Measurements from ENCODE around the gene SNUPN. TPM values are rescaled to one million over a fixed set of nuclear protein-coding genes. Genes with fewer than 3 reads are reported as not detected.
"Not testable (repeated sequence)": the region's sequence is repeated elsewhere in the genome, so short reads cannot be mapped to it uniquely, and the experiment has no call there.

Gene SNUPN
- polyA plus RNA-seq, 1 experiment: 25.4 TPM

DNA sequence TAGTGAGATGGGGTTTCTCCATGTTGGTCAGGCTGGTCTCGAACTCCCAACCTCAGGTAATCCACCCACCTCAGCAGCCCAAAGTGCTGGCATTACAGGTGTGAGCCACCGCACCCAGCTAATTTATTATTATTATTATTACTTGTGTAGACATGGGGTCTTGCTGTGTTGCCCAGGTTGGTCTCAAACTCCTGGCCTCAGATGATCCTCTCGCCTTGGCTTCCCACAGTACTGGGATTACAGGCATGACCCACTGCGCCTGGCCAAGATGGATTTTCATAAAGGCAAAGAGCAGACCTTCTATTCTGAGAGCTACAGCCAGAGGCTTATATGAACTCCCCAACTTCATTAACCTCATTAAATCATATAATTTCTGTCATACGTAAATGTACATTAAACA is 63.6 kb downstream of the SNUPN start:
- Histone ChIP-seq H3K4me3 (ENCODE audit: low read depth, low read length) (no peak overlapping the region), H3K27me3 (ENCODE audit: control insufficient read depth, insufficient read depth, low read length) (no peaks in the 10 kb centered on the region), H3K36me3 (ENCODE audit: control insufficient read depth, insufficient read depth, low read length) (no peaks in the 10 kb centered on the region)
- ChIA-PET POLR2A (no interaction called here), CTCF (interaction anchor here (0.6 kb wide), 2 partner anchors 32 to 1858 kb away, joined by 3 read pairs; no protein-coding TSS in a partner anchor)
- no peak for DNase-seq (ENCODE audit: low read depth)
- TF ChIP-seq, protein P1, sequence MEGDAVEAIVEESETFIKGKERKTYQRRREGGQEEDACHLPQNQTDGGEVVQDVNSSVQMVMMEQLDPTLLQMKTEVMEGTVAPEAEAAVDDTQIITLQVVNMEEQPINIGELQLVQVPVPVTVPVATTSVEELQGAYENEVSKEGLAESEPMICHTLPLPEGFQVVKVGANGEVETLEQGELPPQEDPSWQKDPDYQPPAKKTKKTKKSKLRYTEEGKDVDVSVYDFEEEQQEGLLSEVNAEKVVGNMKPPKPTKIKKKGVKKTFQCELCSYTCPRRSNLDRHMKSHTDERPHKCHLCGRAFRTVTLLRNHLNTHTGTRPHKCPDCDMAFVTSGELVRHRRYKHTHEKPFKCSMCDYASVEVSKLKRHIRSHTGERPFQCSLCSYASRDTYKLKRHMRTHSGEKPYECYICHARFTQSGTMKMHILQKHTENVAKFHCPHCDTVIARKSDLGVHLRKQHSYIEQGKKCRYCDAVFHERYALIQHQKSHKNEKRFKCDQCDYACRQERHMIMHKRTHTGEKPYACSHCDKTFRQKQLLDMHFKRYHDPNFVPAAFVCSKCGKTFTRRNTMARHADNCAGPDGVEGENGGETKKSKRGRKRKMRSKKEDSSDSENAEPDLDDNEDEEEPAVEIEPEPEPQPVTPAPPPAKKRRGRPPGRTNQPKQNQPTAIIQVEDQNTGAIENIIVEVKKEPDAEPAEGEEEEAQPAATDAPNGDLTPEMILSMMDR (IDR thresholded peaks at IDR 0.05; ENCODE audit: insufficient read depth, low read depth, low read length): no peak

DNA sequence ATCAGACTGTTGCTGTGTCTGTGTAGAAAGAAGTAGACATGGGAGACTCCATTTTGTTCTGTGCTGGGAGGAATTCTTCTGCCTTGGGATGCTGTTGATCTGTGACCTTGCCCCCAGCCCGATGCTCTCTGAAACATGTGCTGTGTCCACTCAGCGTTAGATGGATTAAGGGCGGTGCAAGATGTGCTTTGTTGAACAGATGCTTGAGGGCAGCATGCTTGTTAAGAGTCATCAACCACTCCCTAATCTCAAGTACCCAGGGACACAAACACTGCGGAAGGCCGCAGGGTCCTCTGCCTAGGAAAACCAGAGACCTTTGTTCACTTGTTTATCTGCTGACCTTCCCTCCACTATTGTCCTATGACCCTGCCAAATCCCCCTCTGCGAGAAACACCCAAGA is 66.2 kb downstream of the SNUPN start:
- DNase-seq (ENCODE audit: low read depth); POLR2A ChIA-PET; H3K27me3 ChIP-seq (ENCODE audit: control insufficient read depth, insufficient read depth, low read length); H3K4me3 ChIP-seq (ENCODE audit: low read depth, low read length); H3K36me3 ChIP-seq (ENCODE audit: control insufficient read depth, insufficient read depth, low read length); CTCF ChIA-PET: not testable (repeated sequence)

DNA sequence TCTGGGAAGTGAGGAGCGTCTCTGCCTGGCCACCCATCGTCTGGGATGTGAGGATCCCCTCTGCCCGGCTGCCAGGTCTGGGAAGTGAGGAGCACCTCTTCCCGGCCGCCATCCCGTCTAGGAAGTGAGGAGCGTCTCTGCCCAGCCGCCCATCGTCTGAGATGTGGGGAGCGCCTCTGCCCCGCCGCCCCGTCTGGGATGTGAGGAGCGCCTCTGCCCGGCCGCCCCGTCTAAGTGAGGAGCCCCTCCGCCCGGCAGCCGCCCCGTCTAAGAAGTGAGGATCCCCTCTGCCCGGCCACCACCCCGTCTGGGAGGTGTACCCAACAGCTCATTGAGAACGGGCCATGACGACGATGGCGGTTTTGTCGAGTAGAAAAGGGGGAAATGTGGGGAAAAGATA is 66.6 kb downstream of the SNUPN start:
- POLR2A ChIA-PET; DNase-seq (ENCODE audit: low read depth); H3K27me3 ChIP-seq (ENCODE audit: control insufficient read depth, insufficient read depth, low read length); CTCF ChIA-PET; H3K36me3 ChIP-seq (ENCODE audit: control insufficient read depth, insufficient read depth, low read length); H3K4me3 ChIP-seq (ENCODE audit: low read depth, low read length): not testable (repeated sequence)

DNA sequence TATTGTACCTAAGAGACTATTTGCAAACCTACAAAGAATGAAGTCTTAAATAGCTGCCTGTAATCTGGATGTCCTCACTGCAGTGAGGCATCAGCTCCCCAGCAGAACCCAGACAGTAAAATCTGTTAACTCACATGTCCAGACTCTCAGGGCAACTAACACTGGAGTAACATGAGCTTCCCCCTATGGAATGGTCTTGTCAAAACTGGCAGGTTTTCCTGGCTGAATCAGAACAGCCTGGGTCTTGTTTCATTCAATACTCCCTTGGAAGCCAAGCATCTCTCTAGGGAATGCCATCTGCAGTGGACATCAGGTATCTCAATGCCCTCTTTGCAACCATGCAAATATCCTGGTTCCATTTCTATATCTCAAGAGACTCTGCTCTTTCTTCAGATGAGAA is 70.8 kb downstream of the SNUPN start:
- ChIA-PET POLR2A (interaction anchor here (0.7 kb wide), 1 partner anchor 10 kb away, joined by 6 read pairs; no protein-coding TSS in a partner anchor), CTCF (interaction anchor here (1.6 to 3.2 kb wide), 2 partner anchors 11 to 13 kb away, joined by 4 to 10 read pairs; no protein-coding TSS in a partner anchor)
- Histone ChIP-seq H3K27me3 (ENCODE audit: control insufficient read depth, insufficient read depth, low read length) (no peaks in the 10 kb centered on the region), H3K36me3 (ENCODE audit: control insufficient read depth, insufficient read depth, low read length) (no peaks in the 10 kb centered on the region), H3K4me3 (ENCODE audit: low read depth, low read length) (no peak overlapping the region)
- DNase-seq (ENCODE audit: low read depth): no peak
- TF ChIP-seq, protein P1 (IDR thresholded peaks at IDR 0.05; ENCODE audit: insufficient read depth, low read depth, low read length): no peak

DNA sequence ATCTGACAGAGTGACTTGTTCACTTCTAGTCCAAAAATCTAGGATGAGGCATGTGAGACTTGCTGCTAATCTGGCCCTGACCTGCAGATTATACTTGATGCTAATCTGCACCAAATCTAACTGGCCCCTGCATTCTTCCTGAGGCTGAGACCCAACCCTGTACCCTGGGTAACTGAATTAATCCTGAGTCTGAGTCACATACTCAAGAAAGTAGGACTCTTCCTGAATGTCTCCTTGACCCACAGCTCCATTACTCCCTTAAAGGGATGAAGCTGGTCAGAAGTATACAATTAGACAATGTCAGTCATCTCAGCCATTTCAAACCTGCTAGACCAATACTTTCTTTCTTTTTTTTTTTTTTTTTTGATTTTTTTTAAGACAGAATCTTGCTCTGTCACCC is 71.9 kb downstream of the SNUPN start:
- H3K4me3 ChIP-seq (ENCODE audit: low read depth, low read length): no peak overlapping the region
- ChIA-PET POLR2A (no interaction called here), CTCF (interaction anchor here (1.2 to 3.2 kb wide), 2 partner anchors 10 to 21 kb away, joined by 4 to 10 read pairs; no protein-coding TSS in a partner anchor)

DNA sequence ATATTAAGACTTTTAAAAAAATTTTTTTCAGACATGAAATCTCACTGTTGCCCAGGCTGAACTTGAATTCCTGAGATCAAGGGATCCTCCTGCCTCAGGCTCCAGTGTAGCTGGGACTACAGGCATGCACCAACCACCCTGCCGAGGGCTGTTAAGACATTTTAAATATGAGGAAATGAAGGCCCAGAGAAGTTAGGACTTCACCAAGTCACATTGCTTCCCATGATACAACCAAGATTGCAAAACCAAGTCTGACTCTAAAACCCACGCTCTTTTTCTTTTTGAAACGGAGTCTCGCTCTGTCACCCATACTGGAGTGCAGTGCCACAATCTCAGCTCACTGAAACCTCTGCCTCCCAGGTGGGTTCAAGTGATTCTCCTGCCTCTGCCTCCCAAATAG is 74.4 kb downstream of the SNUPN start:
- POLR2A ChIA-PET: interaction anchor here (0.6 kb wide), 1 partner anchor 158 kb away, joined by 4 read pairs; no protein-coding TSS in a partner anchor
- no peaks in the 10 kb centered on the region for H3K27me3 ChIP-seq (ENCODE audit: control insufficient read depth, insufficient read depth, low read length)
- H3K36me3 ChIP-seq (ENCODE audit: control insufficient read depth, insufficient read depth, low read length): no peaks in the 10 kb centered on the region
- TF ChIP-seq, protein P1 (IDR thresholded peaks at IDR 0.05; ENCODE audit: insufficient read depth, low read depth, low read length): no peak
- DNase-seq (ENCODE audit: low read depth): no peak
- CTCF ChIA-PET: no interaction called here
- H3K4me3 ChIP-seq (ENCODE audit: low read depth, low read length): no peak overlapping the region

More for the DNA sequence above, 71.9 kb downstream of the SNUPN start:
- Histone ChIP-seq H3K27me3 (ENCODE audit: control insufficient read depth, insufficient read depth, low read length) (no peaks in the 10 kb centered on the region), H3K36me3 (ENCODE audit: control insufficient read depth, insufficient read depth, low read length) (no peaks in the 10 kb centered on the region)
- no peak for DNase-seq (ENCODE audit: low read depth)
- TF ChIP-seq, protein P1 (IDR thresholded peaks at IDR 0.05; ENCODE audit: insufficient read depth, low read depth, low read length): no peak

Other genes starting within 250 kb of the SNUPN start
- gene SIN3A, start 174.0 kb downstream of the SNUPN start, polyA plus RNA-seq (2011; rRNA removed): 24.8 and 39.5 TPM in 2 replicates
- 48.6 and 55.5 TPM in 2 replicates for gene PTPN9, start 46.4 kb downstream of the SNUPN start, polyA plus RNA-seq (2011; rRNA removed)
- gene IMP3, start 14.5 kb upstream of the SNUPN start, polyA plus RNA-seq (2011; rRNA removed): 36.6 and 37.6 TPM in 2 replicates
- gene SNX33, start 22.2 kb upstream of the SNUPN start, polyA plus RNA-seq (2011; rRNA removed): 17.3 and 23.5 TPM in 2 replicates
- 9.5 and 24.1 TPM in 2 replicates for gene CSPG4, start 87.1 kb upstream of the SNUPN start, polyA plus RNA-seq (2011; rRNA removed)
- 22.6 and 33.9 TPM in 2 replicates for gene UBE2Q2, start 217.7 kb upstream of the SNUPN start, polyA plus RNA-seq (2011; rRNA removed)

All from BJ (cell line).